GM19238 (cell line): ENCODE measurements around the gene LIMS2.

Experiments used
- DNase-seq: peaks from one replicate; pipeline ENCODE4 v3.0.0; 2011; ENCODE audit warnings: low spot score; ENCODE audit not compliant: insufficient read length

The LIMS2 gene

DNA sequence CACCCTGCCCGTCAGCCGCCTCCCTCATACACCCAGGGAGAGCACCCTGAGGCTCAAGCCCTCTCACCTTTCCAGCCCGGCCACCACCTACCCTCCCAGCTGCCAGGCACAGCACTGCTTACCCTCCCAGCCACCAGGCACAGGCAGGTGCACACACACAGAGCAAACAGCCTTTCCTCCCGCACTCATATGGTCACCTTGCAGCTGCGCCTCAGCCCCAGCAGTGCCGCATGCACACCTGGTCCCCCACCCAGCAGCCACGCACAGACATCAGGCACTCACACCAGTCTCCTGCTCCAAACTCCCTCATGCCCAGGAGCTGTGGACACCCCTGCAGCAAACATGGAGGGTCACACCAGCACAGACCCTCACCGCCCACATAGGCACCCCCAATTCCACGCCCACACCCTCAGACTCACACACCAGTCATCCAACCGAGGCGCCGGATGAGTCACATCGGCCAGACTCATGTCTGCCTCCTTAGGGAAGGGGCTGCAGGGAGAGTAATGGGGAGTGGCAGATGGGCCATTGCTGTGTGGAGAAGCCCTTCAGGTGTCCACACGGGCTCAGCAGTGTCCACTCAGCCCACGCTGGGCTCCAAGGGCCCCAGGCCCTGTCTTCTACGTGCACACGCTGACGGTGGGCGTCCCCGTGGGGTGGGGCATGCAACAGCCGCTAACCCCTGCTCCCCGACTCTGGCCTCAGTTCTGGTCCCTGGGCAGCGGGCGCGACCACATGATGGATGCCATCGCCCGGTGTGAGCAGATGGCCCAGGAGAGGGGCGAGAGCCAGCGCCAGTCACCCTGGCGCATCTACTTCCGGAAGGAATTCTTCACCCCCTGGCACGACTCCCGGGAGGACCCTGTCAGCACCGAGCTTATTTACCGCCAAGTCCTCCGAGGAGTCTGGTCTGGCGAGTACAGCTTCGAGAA is 51.7 kb downstream of the LIMS2 start:
- no peak for DNase-seq

DNA sequence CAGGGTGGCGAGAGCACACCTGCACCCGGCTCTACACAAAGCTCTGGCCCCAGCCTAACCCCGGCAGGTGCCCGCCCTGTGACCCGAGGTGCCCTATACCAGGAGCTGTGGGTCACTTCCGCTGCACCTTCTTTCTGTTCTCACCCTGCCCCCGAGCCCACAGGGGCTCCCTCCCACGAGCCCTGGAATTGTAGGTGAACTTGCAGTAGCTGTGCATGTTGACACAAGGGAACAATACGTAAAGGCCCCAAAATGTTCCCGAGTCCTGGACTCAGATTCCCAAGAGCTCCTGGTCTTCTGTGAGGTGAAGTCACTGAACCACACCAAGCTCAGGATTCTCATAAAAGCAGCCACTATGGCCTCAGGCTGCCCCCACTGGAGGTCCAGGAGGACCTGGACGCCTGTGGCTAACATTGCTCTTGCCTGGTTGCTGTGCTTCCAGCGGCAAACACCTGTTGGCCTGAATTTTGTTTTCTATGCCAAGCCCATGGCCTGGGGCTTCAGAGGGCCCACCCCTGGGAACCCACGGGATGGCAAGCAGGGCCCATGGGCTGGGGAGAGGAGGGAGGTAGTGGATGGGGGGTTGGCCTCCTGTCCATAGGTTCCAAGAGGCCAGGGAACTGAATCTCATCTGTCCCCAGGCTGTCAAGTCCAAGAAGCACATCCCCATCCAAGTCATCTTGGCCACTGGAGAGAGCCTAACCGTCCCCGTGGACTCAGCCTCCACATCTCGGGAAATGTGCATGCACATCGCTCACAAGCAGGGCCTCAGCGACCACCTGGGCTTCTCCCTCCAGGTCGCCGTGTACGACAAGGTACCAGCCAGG is 52.6 kb downstream of the LIMS2 start:
- no peak for DNase-seq

DNA sequence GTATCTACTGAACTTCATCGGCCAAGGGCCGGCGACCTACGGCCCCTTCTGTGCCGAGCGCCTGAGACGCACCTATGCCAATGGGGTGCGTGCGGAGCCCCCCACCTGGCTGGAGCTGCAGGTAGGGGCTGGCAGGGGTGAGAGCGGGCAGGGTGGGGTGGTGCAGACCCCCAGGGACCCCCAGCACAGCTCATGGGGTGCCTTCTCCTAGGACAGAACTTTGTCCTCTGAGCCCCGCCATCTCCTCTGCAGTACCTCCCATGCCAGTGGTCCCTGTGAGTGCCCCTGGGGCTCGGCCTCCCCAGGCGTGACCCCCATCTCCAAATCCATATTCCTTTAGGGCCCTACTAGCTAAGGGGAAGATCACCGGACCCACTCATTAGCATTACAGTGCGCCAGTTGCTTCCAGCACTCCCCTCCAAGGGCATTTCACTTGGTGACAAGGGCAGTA is 53.3 kb downstream of the LIMS2 start:
- DNase-seq, result no peak

DNA sequence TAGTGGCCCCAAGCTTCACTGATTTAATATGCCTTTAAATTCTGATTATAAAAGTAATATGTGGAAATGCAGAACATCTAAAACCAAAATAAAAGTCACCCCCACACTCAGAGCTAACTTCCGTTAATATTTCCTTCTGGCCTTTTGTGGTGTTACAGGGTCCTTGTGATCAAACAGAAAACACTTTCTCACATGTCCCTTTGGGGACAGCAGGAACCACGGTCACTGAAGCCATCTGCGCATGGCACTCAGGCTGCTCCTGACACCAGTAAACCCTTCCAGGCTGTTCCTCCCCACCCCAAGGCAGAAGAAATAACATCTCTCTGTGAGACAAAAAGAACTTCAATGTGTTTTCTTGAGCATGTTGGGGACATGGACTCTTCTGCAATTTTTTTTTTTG is 54.5 kb downstream of the LIMS2 start:
- no peak for DNase-seq

DNA sequence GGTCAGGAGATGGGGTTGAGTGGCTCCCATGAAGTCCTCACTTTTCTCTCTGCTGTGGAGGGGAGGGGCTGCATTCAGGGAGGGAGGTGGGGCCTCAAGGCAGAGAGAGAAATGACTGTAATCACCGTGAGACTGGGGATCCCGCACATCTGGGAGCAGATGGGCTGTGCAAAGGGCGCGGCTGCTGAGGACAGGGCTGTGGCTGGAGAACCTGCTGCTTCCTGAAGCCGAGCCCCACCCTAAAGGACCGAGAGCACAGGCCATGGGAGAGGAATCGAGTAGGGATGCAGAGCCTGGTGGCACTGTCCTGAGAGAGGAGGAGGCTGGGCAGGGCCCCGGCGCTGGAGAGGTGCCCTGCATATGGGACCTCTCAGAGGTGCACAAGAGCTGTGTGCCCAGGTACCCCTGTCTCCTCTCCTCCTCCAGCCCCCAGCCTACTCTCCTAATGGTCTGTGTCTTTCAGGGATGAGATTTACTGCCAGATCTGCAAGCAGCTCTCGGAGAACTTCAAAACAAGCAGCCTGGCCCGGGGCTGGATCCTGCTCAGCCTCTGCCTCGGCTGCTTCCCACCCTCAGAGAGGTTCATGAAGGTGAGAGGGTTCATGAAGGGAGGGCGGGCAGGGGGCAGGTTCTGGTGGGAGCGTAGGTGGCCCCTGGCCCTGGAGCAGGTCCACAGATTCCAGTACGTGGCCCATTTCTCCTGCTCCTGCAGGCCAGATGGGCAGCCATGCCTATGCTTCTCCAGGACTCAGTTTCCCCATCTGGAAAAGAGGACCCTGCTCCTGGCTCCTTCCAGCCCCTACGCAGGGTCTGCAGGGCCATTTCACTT is 55.2 kb downstream of the LIMS2 start:
- no peak for DNase-seq

DNA sequence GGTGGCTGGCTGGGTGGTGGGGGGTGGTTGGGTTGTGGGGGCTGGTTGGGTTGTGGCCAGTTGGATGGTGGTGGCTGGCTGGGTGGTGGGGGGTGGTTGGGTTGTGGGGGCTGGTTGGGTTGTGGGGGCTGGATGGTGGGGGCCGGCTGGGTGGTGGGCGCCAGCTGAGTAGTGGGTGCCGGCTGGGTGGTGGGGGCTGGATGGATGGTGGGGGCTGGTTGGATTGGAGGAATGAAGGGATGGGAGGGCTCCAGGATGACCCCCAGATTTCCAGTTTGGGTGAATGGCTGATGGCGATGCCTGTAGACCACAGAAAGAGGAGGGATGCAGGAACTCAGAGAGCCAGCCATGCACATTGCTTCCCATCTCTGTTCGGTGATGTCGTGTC is 56.1 kb downstream of the LIMS2 start:
- no peak for DNase-seq

DNA sequence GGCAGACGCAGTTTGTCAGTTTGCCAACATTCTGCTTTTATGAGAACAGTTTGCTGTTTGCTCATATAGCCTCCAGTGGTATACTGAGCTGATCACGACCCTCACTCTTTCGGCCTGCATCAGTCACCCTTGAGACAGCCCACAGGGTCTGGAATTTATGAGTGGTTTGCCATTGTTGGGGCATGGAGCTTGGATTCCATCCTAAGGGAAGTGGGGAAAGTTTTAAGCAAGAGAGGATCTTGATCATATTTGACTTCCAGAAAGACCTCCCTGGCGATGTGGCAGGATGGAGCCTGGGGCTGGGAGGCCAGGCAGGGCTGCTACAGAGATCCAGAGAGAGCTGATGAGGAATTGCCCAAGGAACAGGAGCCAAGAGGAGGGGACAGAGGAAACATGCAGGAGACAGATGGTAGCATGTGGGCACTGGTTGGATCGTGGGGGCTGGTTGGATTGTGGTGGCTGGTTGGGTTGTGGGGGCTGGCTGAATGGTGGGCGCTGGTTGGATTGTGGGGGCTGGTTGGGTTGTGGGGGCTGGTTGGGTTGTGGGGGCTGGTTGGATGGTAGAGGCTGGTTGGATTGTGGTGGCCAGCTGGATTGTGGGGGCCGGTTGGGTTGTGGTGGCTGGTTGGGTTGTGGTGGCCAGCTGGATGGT is 56.7 kb downstream of the LIMS2 start:
- no peak for DNase-seq

DNA sequence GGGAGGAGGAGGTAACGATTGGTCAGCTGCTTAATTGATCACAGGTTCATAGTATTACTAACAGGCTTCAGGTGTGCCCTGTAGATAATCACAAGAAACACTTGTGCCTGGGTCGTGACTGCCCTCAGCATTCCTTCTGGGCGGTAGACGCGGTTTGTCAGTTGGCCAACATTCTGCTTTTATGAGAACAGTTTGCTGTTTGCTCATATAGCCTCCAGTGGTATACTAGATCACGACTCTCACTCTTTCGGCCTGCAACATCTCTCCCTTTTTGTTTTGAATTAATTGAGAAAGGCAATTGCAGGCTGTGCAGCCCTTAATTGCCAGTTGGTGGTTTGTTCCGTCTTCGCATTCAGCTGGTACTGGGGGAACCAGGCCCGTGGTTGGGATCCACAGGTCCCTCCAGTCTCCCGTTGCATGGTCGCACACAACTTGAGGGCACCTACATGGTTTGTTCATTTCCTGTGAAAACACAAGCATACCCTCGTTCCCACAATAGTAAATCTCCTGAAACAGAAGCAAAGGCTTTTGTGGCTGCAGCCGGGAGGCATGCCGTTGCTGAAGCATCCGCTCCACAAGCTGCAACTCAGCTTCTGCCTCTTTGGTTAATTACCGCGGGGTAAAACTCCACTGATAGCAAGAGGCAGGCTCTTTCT is 59.7 kb downstream of the LIMS2 start:
- no peak for DNase-seq

DNA sequence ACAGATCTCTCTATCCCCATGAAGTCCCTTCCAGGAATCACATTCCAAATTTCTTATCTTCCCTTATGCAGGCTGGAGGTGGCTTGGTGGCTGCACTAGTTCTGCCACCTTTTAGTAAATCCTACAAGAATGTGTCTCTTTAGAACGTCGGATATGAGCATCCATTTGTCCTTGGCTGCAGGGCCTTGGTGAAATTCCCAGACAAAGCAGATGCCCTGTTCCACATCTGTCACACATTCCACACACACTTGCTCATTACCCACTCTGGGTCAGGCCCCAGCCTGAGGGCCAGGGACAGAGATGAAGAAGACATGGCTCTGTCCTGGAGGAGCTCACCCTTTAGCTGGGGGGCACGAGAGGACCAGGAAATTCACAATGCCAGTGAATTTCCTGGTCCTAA is 60.6 kb downstream of the LIMS2 start:
- no peak for DNase-seq

DNA sequence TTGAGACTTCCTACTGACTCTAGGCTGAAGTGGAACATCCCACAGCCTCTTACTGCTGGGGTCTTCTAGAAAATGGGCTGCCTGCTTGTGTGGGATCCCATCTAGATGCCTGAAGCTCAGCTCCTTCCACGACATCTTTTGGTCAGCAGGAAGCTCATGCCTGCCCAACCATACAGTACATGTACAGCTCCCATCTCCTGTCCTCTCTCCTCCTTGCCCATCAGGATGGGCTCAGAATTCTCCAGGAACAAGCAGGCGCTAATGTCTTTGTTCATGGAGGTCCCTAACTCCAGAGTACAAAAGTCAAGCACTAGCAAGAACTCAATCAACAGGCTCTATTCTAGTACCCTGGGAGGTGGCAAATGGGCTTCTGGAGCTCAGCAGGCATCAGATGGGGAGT is 61.1 kb downstream of the LIMS2 start:
- no peak for DNase-seq

DNA sequence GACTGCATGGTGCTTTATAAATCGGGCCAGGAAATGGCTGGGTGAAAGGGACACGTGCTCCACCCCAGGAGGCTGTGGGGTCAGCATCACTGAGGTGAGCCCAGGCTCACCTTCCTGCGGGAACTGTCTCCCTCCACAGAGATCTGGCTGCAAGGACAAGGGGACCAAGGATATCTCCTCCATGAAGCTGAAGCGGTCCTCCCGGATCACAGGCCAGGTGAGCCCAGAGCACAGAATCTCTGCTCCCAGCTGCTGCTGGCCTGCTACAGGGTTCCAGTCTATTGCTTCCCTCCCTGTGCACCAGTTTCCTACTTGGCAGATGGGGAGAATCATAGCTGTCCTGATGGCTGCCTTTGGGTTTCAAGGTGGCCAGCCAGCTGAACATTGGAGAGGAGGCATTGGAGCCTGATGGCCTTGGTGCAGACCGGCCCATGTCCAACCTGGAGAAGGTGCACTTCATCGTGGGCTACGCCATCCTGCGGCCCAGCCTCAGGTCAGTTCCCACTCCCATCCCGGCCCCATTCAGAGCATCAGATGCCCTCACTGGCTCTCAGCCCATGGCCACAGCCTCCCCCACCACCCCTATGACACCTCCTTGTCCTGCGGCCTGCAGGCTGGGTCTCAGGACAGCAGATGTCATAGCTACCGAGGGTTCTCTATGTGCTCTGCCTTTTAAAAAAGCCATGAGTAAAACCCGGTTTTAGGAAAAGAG is 63.1 kb downstream of the LIMS2 start:
- no peak for DNase-seq

DNA sequence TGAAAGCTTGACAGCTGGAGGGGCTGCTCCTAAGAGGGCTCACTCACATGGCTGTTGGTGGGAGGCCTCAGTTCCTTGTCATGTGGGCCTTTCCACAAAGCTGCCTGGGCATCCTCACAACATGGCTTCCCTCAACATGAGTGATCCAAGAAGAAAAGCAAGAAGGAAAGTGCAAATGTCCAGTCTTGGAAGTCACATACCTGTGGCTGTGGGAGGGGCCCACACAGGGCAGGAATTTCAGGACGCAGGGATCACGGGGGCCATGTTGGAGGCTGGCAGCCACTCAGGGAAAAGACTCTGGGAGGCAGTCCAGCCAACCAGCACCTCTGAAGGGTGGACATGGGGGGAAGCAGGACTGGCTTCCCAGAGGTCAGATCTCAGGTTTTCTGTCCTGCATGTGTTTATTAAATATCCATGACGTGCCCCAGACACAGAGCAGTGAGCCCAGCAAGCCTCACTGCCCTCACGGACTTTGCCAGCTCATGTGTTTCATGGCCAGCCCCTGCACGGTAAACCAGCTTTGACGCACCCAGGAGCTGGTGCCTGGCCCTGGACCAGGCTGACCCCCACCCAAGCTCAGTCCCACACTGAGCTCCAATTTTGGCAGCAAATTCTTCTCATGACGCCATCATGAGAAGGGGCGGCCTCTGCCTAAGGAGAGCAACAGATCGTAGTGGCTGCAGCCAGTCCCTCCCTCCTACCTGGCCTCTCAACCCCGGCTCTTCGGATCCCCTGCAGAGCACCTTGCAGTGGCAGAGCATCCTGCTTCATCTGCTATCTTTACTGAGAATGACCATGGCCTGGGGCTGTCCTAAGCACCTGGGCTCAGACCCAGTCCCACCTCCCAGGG is 64.0 kb downstream of the LIMS2 start:
- no peak for DNase-seq

DNA sequence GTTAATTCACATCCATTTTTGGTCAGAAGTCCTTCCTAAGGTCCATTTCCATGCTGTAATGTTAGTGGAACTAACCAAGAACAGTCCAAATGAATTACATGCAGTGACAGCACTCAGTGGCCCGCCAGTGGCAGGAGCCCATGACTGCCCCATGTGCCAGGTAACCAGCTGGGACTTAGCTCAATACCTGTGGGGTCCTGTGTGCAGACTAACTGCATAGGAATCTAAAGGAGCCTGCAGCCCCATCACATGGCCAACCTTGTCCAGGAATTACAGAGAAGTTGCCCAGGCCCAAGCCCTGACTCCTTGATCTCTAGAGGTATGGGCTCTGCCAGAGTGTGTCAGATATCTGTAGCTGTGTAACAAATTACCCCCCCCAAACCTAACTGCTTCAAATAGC is 64.8 kb downstream of the LIMS2 start:
- DNase-seq, result no peak

DNA sequence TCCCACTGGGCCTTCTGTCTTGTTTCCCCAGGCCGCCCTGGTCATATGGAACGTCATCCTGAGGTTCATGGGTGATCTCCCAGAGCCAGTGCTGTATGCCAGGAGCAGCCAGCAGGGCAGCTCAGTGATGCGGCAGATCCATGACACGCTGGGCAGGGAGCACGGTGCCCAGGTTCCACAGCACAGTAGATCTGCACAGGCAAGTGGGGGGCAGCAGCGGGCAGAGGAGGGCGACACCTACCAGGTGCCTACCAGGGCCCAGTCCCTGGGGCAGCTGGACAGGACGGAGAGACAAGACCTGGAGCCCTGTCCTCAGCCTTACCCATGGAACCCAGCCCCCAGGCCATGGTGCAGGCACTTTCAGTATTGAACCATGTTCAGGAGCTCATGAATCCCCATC is 65.5 kb downstream of the LIMS2 start:
- DNase-seq, result no peak

DNA sequence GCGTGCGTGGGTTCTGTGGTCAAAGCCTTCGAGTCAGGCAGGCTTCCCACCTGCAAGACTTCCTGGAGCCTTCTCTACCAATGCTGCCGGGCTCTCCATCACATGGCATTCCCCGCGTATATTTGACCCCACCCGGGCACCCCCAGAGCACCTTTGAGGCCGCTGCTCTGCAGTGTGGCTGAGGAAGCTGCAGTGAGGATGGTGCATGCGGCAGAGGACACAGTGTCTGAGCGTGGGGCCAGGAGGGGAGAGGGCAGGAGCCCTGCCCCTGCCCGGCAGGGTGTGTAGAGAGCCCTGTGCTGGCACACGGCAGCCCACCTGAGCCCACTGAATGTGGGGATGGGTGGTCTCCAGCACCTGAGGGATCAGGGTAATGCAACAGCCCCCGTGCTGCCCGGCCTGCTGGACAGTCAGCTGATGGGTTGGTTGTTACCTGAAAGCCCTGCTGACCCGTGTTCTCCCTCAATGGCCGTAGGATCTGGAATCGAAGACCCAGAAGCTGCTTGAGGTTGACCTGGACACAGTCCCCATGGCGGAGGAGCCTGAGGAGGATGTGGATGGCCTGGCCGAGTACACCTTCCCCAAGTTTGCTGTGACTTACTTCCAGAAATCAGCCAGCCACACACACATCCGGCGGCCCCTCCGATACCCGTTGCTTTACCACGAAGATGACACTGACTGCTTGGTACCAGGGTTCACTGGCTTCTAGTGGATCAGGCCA is 66.1 kb downstream of the LIMS2 start:
- no peak for DNase-seq

DNA sequence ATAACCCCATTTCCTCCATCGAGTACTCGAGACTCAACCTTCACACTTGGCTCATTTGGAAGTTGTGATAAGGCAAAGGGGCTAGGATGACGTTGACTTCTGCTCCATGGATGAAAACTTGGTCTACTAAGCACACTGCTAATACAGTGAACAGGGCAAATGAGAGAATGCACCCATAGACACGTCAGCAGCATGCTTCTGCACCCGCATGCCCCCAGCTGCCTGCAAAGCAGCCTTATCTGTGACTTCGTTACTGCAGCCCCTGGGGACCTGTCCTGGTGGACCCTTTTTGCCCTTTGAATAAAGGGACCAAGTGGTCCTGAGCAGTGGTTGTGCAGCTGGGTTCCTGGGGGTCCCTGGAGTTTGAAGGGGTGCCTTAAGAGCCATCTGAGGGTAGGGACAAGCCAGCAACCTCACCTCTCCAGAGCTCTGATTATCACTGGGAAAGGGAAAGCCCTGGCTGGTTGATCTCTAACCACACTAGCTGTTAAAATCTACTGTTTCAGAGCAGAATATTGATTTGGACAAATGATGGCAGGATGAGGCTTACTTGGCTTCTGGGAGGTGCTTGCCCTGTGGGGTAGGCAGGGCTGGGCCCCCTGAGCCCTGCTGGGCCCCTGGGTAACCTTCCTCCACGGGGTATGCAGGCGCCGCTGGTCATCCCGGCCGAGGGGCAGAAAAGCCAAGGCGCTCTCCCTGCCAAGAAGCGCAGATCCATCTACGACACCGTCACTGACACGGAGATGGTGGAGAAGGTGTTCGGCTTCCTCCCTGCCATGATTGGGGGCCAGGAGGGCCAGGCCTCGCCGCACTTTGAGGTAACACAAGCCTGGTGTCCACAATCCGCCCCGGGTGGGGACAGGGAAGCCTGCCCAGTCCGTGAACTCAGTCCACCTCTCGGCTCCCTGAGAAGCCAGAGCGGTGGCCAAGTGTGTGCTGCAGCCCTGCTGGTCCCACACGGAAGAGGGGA is 67.0 kb downstream of the LIMS2 start:
- no peak for DNase-seq

DNA sequence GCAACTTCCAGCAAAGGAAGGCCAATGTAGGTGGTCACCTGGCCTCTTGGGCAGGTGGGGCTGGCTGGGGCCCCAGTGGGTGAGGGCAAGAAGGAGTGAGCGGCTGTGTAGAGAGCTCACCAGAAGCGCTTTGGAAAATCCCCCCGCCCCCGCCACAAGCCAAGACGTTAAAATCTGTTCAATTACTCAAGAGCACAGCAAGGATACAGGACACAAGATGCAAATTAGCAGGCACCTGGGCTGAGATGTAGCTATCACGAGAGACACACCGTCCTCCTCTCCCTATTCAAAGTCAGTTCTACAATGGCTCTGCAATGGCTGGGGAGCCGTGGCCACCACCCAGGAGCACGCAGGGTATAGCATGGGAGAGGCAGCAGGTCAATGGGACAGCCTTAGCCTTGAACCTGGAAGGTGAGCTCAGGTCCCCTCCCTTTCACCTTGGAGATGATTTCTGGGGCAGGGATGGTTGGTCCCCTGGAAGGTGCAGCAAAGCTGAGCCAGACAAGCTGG is 67.9 kb downstream of the LIMS2 start:
- DNase-seq, result no peak
